CD4-positive, alpha-beta T cell treated with Interleukin-2 at 100 ng/mL for 4 hours (primary cell): ENCODE results near the gene OTOP2.
"Not testable (repeated sequence)": the region's sequence is repeated elsewhere in the genome, so short reads cannot be mapped to it uniquely, and the experiment has no call there.

Experiments used
- DNase-seq: peaks from one replicate; pipeline ENCODE4 v3.0.0-alpha.2; 2020; ENCODE audit warnings: low spot score

OTOP2 gene

GRCh38 chr17:74952431-74953133 lies 28.5 kb downstream of the OTOP2 start:
- DNase-seq: no peak

- no peak for DNase-seq
Observed at GRCh38 chr17:74953134-74953687, 29.1 kb downstream of the OTOP2 start.

GRCh38 chr17:74954115-74954514 lies 30.0 kb downstream of the OTOP2 start:
- no peak for DNase-seq

GRCh38 chr17:74954665-74955421 lies 30.8 kb downstream of the OTOP2 start:
- no peak for DNase-seq

GRCh38 chr17:74956093-74956492 lies 32.0 kb downstream of the OTOP2 start:
- no peak for DNase-seq

- DNase-seq: peak; percentile 76
Observed at GRCh38 chr17:74957935-74958740, 34.1 kb downstream of the OTOP2 start.

GRCh38 chr17:74959826-74960515 lies 35.9 kb downstream of the OTOP2 start:
- DNase-seq: no peak

- peak; percentile 49 for DNase-seq
Observed at GRCh38 chr17:74960570-74961342, 36.7 kb downstream of the OTOP2 start.

GRCh38 chr17:74961657-74962350 lies 37.7 kb downstream of the OTOP2 start:
- peak; percentile 84 for DNase-seq

GRCh38 chr17:74962622-74963394 lies 38.7 kb downstream of the OTOP2 start:
- no peak for DNase-seq

- DNase-seq: no peak
Observed at GRCh38 chr17:74963656-74964055, 39.6 kb downstream of the OTOP2 start.

- no peak for DNase-seq
Observed at GRCh38 chr17:74964246-74964761, 40.2 kb downstream of the OTOP2 start.

- no peak for DNase-seq
Observed at GRCh38 chr17:74964988-74965622, 41.0 kb downstream of the OTOP2 start.

GRCh38 chr17:74968361-74968780 lies 44.3 kb downstream of the OTOP2 start:
- DNase-seq: no peak

- not testable (repeated sequence) for DNase-seq
Observed at GRCh38 chr17:74969501-74969900, 45.4 kb downstream of the OTOP2 start.

GRCh38 chr17:74970395-74970794 lies 46.3 kb downstream of the OTOP2 start:
- DNase-seq: no peak

GRCh38 chr17:74971069-74971841 lies 47.2 kb downstream of the OTOP2 start:
- DNase-seq: no peak

GRCh38 chr17:74971842-74972106 lies 47.7 kb downstream of the OTOP2 start:
- DNase-seq: no peak
